ENCODE results near the gene NCR1.

DNA sequence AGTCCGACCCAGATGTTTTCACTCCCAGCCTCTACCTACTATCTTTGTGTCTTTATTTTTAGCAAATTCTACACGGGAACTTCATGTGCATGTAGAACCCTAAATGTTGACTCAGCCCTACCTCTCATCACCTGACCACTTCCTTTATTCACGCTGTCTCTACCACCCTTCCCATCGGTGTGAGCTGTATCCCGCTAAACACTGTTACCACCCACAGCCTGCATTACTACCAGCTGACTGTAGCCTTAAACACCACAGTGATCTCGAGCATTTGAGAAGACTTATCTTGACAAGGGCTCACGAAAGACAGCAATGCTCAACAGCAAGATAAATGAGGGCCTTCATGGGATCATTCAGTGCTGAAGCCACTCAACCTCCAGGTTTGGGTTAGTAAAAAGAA, 15.1 kb downstream of the NCR1 start:
- TF ChIP-seq CTCF (IDR thresholded peaks at IDR 0.05) (no peak), POLR2AphosphoS5 (IDR thresholded peaks at IDR 0.05; ENCODE audit: low read depth, low read length) (no peak)

All from Panc1 (cell line).